ENCODE measurements around the gene REV3L. TPM values are rescaled to one million over a fixed set of nuclear protein-coding genes. Genes with fewer than 3 reads are reported as not detected.
"Not testable (repeated sequence)": the region's sequence is repeated elsewhere in the genome, so short reads cannot be mapped to it uniquely, and the experiment has no call there.

Gene REV3L
- total RNA-seq, 2 donors from 2014 or later, result 14.2 to 24.7 TPM

DNA sequence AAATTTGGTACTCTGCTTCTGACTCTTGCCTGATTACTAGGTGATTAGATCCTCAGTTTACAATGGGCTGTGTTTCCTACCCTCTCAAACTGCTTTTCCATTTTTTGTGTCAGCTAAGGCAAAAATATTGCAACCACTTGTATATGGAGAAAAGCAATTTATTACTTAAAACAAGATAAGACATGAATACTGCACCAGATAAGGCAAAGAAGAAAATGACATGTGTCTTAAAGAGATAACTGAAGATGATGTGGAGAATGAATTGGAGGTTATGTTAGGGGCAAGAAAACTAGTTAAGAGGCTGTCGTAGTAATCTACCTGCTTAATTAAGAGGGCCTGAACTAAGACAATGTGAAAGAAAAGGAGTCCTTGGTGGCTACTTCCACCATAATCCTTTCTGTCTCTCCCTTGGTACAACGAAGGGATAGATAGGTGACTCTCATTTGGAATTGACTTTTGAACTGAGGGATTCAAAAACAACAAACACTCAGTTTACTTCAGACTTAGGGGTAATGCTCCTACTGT, 16.3 kb upstream of the REV3L start:
- intact Hi-C loops (cut with DNase I), result no loop called here
- no peak for ATAC-seq
- no peak for DNase-seq

DNA sequence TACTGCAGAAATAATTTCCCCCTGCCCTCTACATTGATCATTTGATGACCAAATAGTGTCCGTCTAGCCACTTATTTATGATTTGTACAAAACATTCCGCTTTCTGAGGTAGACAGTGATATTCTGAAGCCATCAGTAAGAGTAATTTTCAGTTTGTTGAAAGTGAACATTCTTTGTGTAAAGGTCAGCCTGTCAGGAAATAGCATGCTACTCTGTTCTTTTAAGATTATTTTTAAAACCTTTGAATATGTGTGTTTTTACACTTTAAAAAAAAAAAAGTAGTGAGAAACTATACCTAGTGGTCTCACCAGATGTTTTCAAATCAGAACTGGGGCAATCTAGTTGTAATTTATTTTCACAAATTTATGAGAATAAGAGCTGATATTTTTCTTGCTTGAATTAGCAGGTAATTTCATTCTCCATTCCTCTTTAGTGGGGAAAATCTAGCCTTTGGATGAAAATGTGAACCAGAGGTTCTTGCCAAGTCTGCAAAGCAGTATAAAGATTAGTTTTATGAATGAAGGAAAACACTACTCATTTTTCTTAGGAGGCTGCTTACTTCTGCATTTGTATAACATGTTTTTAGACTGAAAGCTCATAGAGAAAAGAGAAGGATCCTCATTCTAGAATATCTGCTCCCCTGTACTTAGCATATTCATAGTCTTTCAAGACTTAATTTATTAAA, 12.1 kb upstream of the REV3L start:
- no peak for DNase-seq
- ATAC-seq, result no peak
- intact Hi-C loops (cut with DNase I), result no loop called here

- no peak for DNase-seq
- intact Hi-C loops (cut with DNase I), result no loop called here
- no peak for ATAC-seq
Measured at GRCh38 chr6:111492499-111492898, 9.5 kb upstream of the REV3L start.

DNA sequence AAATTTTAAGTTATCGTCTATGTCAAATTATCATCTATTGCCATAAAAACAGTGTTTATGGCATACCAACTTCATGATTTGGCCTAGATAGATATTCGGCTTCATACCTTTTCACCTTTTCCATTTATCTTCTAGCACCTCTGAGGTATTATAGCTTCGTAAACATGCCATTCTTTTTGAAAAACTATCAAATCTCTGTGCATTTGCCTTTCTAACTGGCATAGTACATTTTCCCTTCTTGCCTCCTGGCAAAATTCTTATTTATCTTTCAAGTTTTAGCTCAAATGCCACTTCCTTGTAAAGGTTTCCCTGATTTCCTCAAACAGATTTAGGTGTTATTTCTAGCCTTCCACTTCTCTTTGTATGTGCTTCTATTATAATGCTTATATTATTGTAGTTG, 7.0 kb upstream of the REV3L start:
- no peak for ATAC-seq
- intact Hi-C loops (cut with DNase I), result no loop called here

DNA sequence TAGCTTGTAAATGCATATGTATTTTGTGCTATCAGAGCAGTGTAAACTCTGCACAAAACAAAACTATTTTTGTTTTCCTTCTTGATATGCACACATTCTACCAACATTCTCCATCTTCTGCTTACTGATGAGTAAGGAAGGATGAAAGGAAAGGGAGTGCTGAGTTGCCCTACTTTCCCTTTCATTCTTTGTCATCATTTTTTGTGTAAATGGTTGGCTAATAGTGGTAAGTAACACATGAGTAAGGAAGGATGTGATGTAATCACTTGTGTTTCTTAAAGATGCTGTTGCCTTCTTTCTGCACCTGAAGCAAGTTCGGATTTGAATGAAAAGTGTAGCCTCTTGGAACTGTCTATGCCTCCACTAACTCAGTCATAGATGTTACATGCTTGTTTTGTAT, 4.6 kb upstream of the REV3L start:
- intact Hi-C loops (cut with DNase I), result loop anchor here (10.0 kb wide), 2 partner anchors 77 to 117 kb away; partner anchors contain the start of gene TRAF3IP2 (in 1 of the 2)
- no peak for DNase-seq

More for the DNA sequence above, 7.0 kb upstream of the REV3L start:
- no peak for DNase-seq

DNA sequence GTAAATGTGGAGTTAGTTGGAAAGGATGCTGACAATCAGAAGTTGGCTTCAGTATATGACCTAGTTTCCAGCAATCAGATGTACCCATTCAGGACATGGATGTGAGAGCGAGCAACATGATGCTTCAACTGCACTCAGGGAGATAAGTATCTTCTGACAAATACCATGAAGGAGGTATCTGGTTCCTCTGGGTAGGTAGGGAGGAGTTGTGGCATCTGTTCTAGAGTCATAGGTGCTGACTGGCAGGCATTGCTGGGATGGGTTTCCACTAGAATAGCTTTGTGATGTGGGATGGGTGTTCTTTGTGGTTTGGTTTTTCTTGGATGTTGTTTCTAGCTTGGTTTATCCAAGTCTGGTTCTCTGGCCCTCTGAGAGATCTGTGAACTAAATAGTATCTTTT, 3.9 kb upstream of the REV3L start:
- ATAC-seq, result no peak
- intact Hi-C loops (cut with DNase I), result loop anchor here (10.0 kb wide), 2 partner anchors 78 to 118 kb away; partner anchors contain the start of gene TRAF3IP2 (in 1 of the 2)
- no peak for DNase-seq

More for the DNA sequence above, 4.6 kb upstream of the REV3L start:
- ATAC-seq, result no peak

- no peak for ATAC-seq
Measured at GRCh38 chr6:111486475-111486874, 3.5 kb upstream of the REV3L start.

GRCh38 chr6:111485342-111485741, 2.3 kb upstream of the REV3L start:
- intact Hi-C loops (cut with DNase I), result loop anchor here (10.0 kb wide), 2 partner anchors 79 to 119 kb away; partner anchors contain the start of gene TRAF3IP2 (in 1 of the 2)
- ATAC-seq (no peak), DNase-seq (no peak)

More at GRCh38 chr6:111486475-111486874, 3.5 kb upstream of the REV3L start:
- no peak for DNase-seq
- intact Hi-C loops (cut with DNase I), result loop anchor here (10.0 kb wide), 2 partner anchors 78 to 118 kb away; partner anchors contain the start of gene TRAF3IP2 (in 1 of the 2)

DNA sequence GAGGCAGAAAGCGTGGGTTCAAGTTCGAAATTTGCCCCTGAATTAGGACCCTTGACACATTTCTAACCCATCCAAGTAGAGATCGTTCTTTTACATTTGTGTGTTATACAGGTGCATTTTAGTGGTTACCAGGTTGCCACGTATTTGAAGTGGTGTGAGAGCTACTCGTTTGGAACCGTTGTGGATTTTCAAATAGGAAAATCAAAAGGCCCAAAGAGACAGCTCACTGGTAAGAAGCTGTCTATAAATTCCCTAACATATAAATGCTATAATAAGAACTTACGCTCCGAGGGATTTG, 1.6 kb upstream of the REV3L start:
- ATAC-seq, result no peak
- DNase-seq, result no peak
- intact Hi-C loops (cut with DNase I), result loop anchor here (5.0 to 10.0 kb wide), 3 partner anchors 80 to 158 kb away; partner anchors contain the start of gene TRAF3IP2 (in 1 of the 2)

DNA sequence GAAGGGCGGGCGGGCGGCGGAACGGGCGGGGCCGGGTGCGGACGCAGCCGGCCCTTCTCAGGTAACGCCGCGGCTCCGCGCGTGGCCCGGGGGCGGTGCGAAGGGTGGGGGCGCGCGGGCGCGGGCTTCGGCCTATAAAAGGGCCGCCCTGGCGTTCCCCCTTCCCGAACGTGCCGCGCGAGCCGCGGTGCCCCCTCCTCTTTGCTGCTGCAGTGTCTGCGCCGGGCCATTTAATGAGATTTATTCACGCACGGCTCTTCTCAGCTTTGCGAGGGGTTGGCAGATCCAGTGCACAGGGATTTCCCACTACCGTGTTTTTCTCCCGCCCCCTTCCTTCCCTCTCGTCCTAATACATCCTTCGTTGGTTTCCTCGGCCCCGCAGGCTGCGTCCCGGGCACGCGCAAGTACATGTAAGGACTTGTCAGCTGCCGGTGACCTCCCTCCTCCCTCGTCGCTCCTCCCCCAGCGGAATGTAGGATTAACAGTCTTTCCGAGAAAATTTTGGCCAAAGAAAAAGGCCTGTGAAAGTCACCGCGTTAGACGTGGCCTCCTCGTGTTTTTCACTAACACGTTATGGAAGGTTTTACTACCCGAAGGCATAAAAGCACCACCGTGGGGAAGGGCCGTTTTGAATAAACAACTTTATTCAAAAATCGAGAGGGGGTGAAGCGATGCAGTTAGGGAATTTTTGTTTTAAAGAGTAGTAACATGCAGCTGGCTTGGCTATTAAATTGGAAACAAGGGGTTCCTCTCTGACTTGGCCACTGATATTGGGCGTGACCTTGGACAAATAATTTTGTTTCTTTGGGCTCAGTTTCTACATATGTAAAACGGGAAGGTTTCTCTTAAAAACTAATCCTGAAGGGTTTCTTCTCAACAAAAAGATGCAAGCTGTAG, 966 bp upstream of the REV3L start:
- intact Hi-C loops (cut with DNase I), result loop anchor here (2.0 to 10.0 kb wide), 4 partner anchors 81 to 158 kb away; partner anchors contain the start of gene TRAF3IP2 (in 1 of the 2)
- ATAC-seq (peak; percentile 84 to 92), DNase-seq (peak; percentile 95)

GRCh38 chr6:111482188-111482958, 645 bp downstream of the REV3L start:
- ATAC-seq (peak; percentile 23 to 30), DNase-seq (peak; percentile 59)
- intact Hi-C loops (cut with DNase I), result loop anchor here (2.0 to 10.0 kb wide), 4 partner anchors 82 to 160 kb away; partner anchors contain the start of gene TRAF3IP2 (in 1 of the 2)

- no peak for ATAC-seq
- no peak for DNase-seq
- intact Hi-C loops (cut with DNase I), result loop anchor here (2.0 to 10.0 kb wide), 4 partner anchors 83 to 160 kb away; partner anchors contain the start of gene TRAF3IP2 (in 1 of the 2)
Measured at GRCh38 chr6:111481836-111482187, 1.2 kb downstream of the REV3L start.

DNA sequence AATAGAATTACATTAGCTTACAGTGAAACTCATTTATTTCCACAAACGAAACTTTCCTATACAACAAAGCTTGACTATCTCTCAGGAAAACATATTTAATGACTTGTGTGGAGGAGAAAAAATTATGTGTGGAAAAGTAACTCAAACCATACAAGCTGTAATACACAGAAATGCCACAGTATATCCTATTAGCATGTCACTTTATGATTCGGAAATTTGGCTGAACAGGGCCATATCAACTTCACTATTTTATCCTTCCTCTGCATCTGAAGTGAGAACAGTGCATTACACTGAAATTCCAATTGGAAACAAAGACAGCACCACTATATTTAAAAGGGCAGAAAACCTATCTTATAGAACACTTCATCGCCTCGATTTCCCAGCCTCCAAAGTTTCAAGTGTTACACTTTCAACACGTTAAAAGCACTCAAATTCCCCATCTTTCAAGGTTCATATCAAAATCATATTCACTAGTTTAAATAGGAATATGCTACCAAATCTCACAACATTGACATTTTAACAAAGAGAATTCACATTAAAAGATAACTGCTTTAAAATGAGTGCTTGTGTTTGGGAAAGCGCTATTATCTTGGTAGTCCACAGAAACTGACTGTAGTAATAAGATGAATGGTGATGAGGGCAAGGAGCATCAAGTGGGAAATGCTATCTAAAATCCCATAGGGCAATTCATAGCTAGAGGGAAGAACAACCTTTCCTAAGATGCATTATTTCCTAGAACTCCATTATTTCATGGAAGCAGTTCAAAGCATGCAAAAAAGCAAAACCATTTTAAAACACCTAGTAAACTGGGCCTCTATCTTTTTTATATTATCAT, 1.8 kb downstream of the REV3L start:
- DNase-seq (no peak), ATAC-seq (no peak)
- intact Hi-C loops (cut with DNase I), result loop anchor here (5.0 to 10.0 kb wide), 3 partner anchors 84 to 161 kb away; partner anchors contain the start of gene TRAF3IP2 (in 1 of the 2)

DNA sequence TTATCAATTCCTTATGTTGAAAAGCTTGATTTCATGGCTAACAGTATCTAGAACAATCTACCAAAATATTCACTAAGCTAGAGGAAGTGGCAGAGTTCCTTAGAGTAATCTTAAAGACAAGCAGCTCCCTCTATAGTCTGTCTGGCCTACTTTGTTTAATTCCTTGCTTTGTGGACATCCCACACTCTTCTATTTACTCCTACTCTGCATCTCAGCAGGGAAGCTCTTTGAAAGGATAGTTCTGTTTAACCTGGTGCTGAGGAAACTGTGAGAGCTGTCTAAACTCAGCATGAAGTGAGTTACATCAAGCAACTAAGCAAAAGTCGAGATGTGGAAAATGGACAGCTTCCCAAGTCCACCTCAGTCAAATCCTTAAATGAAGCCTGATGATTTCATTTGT, 4.3 kb downstream of the REV3L start:
- intact Hi-C loops (cut with DNase I), result loop anchor here in 1 of 2 donors (5.0 kb wide), 2 partner anchors 61 to 116 kb away; no protein-coding TSS in a partner anchor
- no peak for ATAC-seq

GRCh38 chr6:111478064-111478476, 4.9 kb downstream of the REV3L start:
- no peak for ATAC-seq
- intact Hi-C loops (cut with DNase I), result loop anchor here in 1 of 2 donors (5.0 kb wide), 2 partner anchors 61 to 116 kb away; no protein-coding TSS in a partner anchor

More for the DNA sequence above, 4.3 kb downstream of the REV3L start:
- DNase-seq, result no peak

GRCh38 chr6:111477481-111477938, 5.5 kb downstream of the REV3L start:
- no peak for DNase-seq
- no peak for ATAC-seq
- intact Hi-C loops (cut with DNase I), result loop anchor here in 1 of 2 donors (5.0 kb wide), 2 partner anchors 60 to 115 kb away; no protein-coding TSS in a partner anchor

More at GRCh38 chr6:111478064-111478476, 4.9 kb downstream of the REV3L start:
- no peak for DNase-seq

DNA sequence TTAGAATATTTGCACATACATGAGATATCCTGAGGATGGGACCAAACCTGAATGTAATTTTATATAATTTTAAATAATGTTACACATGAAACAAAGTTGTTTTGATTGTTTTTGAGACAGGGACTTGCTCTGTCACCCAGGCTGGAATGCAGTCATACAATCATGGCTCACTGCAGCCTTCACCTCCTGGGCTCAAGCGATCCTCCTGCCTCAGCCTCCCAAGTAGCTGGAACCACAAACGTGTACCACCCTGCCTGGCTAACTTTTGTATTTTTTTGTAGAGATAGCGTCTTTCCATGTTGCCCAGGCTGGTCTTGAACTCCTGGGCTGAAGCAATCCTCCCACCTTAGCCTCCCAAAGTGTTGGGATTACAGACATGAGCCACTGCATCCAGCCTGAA, 7.0 kb downstream of the REV3L start:
- intact Hi-C loops (cut with DNase I), result loop anchor here in 1 of 2 donors (5.0 kb wide), 2 partner anchors 59 to 114 kb away; no protein-coding TSS in a partner anchor
- ATAC-seq, DNase-seq: not testable (repeated sequence)

All from left cardiac atrium (tissue), 4 donors.